Hypothalamus (tissue), 51 donors: Measurements from ENCODE around the gene AHR.
A peak's percentile ranks its signal among the peaks of the same experiment; 100 is the strongest.
"Not testable (repeated sequence)": the region's sequence is repeated elsewhere in the genome, so short reads cannot be mapped to it uniquely, and the experiment has no call there.

Experiments
- DNase-seq, 51 donors: peaks; one replicate each; lab custom pipeline; 2025; lab: John Stamatoyannopoulos, UW

The AHR gene

DNA sequence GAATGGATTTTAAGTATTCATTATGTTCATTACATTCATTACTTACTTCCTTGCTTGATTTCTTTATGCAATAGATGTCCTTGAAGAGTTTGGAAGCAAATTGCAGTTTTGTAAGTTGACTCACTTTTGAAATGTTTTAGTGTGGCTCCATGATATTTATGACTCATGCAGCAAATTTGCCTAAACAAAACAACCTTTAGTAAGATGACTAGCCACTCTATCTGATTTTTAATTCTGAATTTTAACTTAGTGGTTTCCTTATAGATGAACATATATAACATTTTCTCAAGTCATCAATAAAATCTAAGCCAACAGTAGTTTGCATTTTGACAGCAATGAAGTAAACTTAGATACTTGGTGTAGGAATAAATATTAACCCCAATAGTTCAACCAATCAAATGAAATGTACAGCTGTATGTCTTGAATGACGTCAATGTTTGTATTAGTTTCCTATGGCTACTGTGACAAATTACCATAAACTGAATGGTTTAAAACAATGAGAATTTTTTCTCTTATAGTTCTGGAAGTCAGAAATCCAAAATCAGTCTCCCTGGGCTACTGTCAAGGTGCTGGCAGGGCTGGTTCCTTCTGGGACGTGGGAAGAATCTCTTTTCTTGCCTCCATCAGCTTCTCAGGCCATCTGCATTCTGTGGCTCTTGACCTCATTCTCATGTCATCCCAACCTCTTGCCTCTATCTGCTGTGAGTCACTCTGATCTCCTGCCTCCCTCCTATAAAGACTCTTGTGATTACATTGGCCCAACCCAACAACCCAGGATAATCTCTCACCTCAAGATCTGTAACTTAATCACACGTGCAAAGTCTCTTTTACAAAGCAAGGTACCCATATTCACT, 73.4 kb downstream of the AHR start:
- no peak for DNase-seq

DNA sequence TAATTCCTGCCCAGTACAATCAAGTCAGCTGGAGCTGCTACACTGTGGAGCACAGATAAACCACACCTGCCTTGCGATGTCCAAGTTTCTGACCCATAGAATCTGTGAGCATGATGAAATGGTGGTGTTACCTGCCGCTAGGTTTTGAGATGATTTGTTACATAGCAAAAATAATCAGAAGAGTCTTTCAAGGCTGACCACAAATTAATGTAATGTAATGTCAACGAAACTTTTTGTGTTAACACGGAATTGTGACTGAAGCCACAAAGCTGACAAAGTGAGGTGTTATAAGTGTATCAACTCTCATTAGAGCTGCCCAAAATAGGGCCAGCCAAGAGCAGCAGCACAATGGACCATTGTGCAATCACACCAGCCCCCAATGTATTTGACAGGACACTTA, 75.7 kb downstream of the AHR start:
- no peak for DNase-seq

- DNase-seq, result no peak
Measured at GRCh38 chr7:17374654-17375053, 76.2 kb downstream of the AHR start.

GRCh38 chr7:17376595-17376994, 78.1 kb downstream of the AHR start:
- DNase-seq, result no peak

- DNase-seq, result no peak
Measured at GRCh38 chr7:17380736-17381662, 82.5 kb downstream of the AHR start.

- DNase-seq, result not testable (repeated sequence)
Measured at GRCh38 chr7:17382408-17383354, 84.2 kb downstream of the AHR start.

DNA sequence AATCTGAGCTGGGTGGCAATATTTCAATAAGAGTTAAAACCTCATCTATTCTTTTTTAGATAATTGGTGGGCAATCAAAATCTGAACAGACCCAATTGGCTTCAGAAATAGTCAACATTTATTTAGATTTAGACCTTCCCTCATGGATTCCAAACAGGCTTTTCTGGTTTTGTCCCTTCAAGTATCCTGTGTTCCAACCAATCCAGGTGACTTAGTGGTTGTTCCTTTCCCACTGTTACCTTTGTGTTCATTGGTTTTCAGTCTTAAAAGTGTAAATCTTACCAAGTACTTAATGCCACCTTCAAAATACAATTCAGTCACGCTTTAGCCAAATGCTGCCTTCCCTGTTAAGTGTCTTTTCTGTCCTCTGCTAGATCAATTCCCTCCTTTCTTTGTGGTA, 85.9 kb downstream of the AHR start:
- DNase-seq, result no peak

DNA sequence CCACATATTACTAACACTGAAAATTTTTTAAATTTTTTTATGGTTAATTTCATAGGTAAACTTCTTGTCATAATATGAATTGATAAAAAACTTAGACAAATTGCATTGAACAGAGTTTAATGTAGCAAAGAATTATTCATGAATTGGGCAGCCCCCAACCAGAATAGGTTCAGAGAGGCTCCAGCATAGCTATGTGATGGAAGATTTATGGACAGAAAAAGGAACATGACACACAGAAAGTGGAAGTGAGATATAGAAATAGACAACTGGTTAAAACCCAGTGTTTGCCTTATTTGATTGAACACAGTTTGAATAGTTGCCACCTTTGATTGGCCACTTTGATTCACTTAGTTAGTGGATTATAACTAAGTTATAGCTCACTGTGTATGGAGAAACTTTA, 87.2 kb downstream of the AHR start:
- no peak for DNase-seq

- DNase-seq, result peak in 1 of 51 donors; percentile 0
Measured at GRCh38 chr7:17390392-17390791, 91.9 kb downstream of the AHR start.

GRCh38 chr7:17391366-17391765, 92.9 kb downstream of the AHR start:
- no peak for DNase-seq

DNA sequence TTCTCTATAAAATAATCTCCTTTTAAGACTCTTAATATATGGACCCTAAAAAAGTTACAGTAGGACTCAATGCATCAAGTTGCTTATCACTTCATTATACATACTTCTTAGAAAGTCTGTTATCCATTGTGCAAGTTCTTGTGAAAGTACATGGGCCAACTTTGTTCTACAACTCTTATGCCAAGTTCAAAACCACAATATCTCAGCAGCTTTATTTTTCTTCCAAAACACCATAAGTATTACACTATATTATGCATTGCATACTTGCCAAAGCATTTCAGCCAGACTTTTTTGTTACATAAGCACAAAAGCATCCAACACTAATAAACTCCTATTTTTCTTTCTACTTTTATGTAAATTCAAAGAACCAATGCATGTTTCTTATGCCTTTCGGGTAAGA, 94.4 kb downstream of the AHR start:
- no peak for DNase-seq

- DNase-seq, result not testable (repeated sequence)
Measured at GRCh38 chr7:17394563-17394962, 96.1 kb downstream of the AHR start.
